ENCODE results near the gene MLLT6. TPM values are rescaled to one million over a fixed set of nuclear protein-coding genes. Genes with fewer than 3 reads are reported as not detected.

The MLLT6 gene
- total and polyA plus RNA-seq, 12 donors = 17.3 to 104 (median 67.5) TPM

DNA sequence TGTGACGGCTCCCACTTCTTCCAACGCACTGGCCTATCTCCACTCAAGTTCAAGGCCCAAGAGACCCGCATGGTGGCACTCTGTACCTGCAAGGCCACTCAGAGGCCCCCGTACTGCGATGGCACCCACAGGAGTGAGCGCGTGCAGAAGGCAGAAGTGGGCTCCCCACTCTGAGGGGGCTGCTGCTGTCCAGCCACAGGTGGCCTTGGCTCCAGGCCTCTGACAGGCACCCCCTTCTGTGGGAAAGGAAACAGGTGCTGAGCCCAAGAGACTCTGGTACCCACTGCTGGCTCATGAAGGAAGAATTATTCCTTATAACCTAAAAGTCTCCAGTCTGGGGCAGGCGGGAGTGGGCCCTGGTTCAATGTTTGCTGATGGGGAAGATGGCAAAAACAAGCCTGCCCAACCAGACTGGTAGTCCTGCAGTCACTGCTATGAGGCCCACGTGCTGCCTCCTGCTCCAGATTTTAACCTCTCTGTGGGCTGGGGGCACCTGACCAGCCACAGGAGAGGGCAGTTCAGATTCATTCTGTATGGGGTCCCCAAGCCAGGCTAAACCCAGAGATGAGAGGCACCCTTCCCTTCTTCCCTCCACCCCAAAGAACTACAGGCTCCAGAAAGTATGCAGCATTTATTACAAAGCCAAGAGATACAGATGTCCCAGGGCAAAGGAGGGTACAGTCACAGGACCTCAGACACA lies 28.4 kb downstream of the MLLT6 start:
- intact Hi-C loops (cut with DNase I) = loop anchor here in 5 of 10 donors (2.0 to 10.0 kb wide), 5 partner anchors 36 to 179 kb away; no protein-coding TSS in a partner anchor
- Histone ChIP-seq H3K36me3 (peaks cover 0 to 66% (median 10%) of the 10 kb centered on the region in 9 donors), H3K27ac (peak overlapping the region in 8 of 10 donors; percentile 0 to 93 (median 13)), H3K4me1 (peaks cover 17 to 74% (median 49%) of the 10 kb centered on the region in 9 donors), H3K9me3 (no peaks in the 10 kb centered on the region), H3K27me3 (no peaks in the 10 kb centered on the region), H3K4me3 (no peak overlapping the region)
- WGBS, 2 donors = 72 to 79% methylated on average over 9 of the region's 9 CpGs
- ATAC-seq (no peak), DNase-seq (no peak)
- TF ChIP-seq, protein P1, sequence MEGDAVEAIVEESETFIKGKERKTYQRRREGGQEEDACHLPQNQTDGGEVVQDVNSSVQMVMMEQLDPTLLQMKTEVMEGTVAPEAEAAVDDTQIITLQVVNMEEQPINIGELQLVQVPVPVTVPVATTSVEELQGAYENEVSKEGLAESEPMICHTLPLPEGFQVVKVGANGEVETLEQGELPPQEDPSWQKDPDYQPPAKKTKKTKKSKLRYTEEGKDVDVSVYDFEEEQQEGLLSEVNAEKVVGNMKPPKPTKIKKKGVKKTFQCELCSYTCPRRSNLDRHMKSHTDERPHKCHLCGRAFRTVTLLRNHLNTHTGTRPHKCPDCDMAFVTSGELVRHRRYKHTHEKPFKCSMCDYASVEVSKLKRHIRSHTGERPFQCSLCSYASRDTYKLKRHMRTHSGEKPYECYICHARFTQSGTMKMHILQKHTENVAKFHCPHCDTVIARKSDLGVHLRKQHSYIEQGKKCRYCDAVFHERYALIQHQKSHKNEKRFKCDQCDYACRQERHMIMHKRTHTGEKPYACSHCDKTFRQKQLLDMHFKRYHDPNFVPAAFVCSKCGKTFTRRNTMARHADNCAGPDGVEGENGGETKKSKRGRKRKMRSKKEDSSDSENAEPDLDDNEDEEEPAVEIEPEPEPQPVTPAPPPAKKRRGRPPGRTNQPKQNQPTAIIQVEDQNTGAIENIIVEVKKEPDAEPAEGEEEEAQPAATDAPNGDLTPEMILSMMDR (IDR thresholded peaks at IDR 0.05) = no peak

- ATAC-seq = no peak
- no peak for DNase-seq
- intact Hi-C loops (cut with DNase I) = loop anchor here in 6 of 10 donors (2.0 to 10.0 kb wide), 5 partner anchors 37 to 179 kb away; no protein-coding TSS in a partner anchor
- Histone ChIP-seq H3K27ac (peak overlapping the region in 4 of 10 donors; percentile 1 to 93 (median 18)), H3K4me3 (no peak overlapping the region), H3K9me3 (no peaks in the 10 kb centered on the region), H3K4me1 (peaks cover 17 to 66% (median 44%) of the 10 kb centered on the region in 9 donors), H3K27me3 (no peaks in the 10 kb centered on the region), H3K36me3 (peaks cover 0 to 74% (median 18%) of the 10 kb centered on the region in 9 donors)
- 57 to 66% methylated on average over 15 of the region's 15 CpGs for WGBS, 2 donors
- TF ChIP-seq, protein P1 (IDR thresholded peaks at IDR 0.05) = peak in 5 of 9 donors; percentile 8 to 30 (median 17)
These were observed 29.2 kb downstream of the MLLT6 start for GRCh38 chr17:38733982-38734973.

DNA sequence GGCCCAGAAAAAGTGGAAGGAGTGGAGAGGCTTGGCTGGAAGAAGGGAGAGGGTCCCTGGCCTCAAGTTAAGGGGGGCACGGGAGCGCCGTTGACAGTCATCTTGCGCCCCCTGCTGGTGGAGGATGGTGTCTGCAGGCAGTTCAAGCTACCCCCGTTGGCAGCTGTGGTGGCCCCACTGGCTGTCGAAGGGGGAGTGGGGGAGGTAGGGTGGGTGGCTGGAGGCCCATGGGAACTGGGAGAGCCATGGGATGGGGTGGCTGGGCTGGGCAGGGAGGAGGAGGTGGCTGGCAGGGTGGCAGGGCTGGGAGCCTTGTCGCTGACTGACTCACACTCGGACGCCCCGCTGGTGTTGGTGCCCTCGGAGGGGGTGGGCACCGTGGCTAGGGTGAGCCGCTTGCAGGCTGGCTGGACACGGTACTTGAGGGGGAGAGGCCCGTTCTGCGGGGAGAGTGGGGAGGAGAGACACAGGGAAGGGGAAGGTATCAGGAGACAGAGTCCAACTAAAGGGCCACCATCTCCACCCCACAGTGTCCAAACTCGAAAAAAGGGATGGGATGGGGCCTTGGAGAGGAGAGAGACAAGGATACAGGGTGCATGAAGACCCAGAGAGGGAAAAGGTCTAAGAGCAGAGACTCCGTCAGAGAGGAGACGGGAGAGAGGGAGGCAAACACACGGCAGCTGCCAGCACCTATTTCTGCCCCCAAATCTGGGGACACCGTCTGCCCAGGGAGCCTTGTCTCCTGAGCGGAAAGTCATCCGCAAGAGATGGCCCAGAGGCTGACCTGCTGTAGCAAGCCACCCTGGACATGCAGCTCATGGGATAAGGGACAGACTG lies 30.3 kb downstream of the MLLT6 start:
- H3K27ac ChIP-seq = peak overlapping the region in 4 of 10 donors; percentile 9 to 36 (median 15)
- no peak overlapping the region for H3K4me3 ChIP-seq
- DNase-seq (peak; percentile 70 to 71), ATAC-seq (peak in 7 of 8 donors; percentile 1 to 49 (median 27))
- peaks cover 17 to 60% (median 42%) of the 10 kb centered on the region in 9 donors for H3K4me1 ChIP-seq
- H3K27me3 ChIP-seq = no peaks in the 10 kb centered on the region
- intact Hi-C loops (cut with DNase I) = loop anchor here in 8 of 10 donors (1.0 to 10.0 kb wide), 5 partner anchors 53 to 181 kb away; no protein-coding TSS in a partner anchor
- TF ChIP-seq, protein P1 (IDR thresholded peaks at IDR 0.05) = peak; percentile 83 to 88 (median 85)
- H3K9me3 ChIP-seq = no peaks in the 10 kb centered on the region
- 41 to 43% methylated on average over 23 of the region's 23 CpGs for WGBS, 2 donors
- H3K36me3 ChIP-seq = peaks cover 0 to 83% (median 21%) of the 10 kb centered on the region in 9 donors

Data from heart right ventricle (tissue), 16 donors.